GM12878 (cell line): ENCODE measurements around the gene CACNA1D. TPM values are rescaled to one million over a fixed set of nuclear protein-coding genes. Genes with fewer than 3 reads are reported as not detected.

Experiments used
- ATAC-seq: fragments of 200-7000 bp; cut with Tn5 transposase; 3 replicates; pipeline ENCODE4 v1.9.1; 2020; ENCODE audit warnings: mild to moderate bottlenecking, moderate library complexity
- BruUV-seq: library from RNA; stranded (reverse); fragments of 400-500 nt; replicated peaks from 2 replicates; lab custom pipeline; 2021; lab: Mats Ljungman, UMichigan
- CTCF ChIA-PET: fragments of 300-600 bp; sonication (Branson Sonifier 250); formaldehyde crosslinking; extraction: SDS; loops from one replicate; lab custom pipeline; 2021; ENCODE audit warnings: inconsistent platforms; lab: Yijun Ruan, JAX
- POLR2A ChIA-PET: fragments of 350-600 bp; formaldehyde crosslinking; extraction: SDS; loops from one replicate; lab custom pipeline; 2021; ENCODE audit warnings: inconsistent platforms; lab: Charles Lee
- RAD21 ChIA-PET: fragments of 300-600 bp; sonication (Branson Sonifier 250); formaldehyde crosslinking; loops from one replicate; lab custom pipeline; 2023; ENCODE audit warnings: antibody characterized with exemption; ENCODE audit not compliant: unreplicated experiment; lab: Charles Lee
- SMC1A ChIA-PET: fragments of 300-600 bp; sonication (Branson Sonifier 250); formaldehyde crosslinking; loops from one replicate; lab custom pipeline; 2023; ENCODE audit not compliant: unreplicated experiment, uncharacterized antibody; lab: Charles Lee
- DNase-seq: peaks from one replicate; pipeline ENCODE4 v3.0.0-alpha.2; 2011; ENCODE audit warnings: low read depth, low spot score
- FAIRE-seq: peaks from 3 replicates; lab custom pipeline; 2011; peaks lifted over from hg19 to GRCh38; lab: Jason Lieb, UNC
- H2AFZ ChIP-seq: 2 replicates; pipeline ENCODE4 v1.6.0; 2011; ENCODE audit warnings: low read depth, low read length, control low read depth; ENCODE audit not compliant: control insufficient read depth
- H3K27ac ChIP-seq: 2 replicates; pipeline ENCODE4 v1.5.1; 2011; ENCODE audit warnings: control low read depth; ENCODE audit not compliant: control insufficient read depth, insufficient read depth
- H3K27me3 ChIP-seq, 2 experiments: replicated peaks in 1 of 2; 2 replicates each; pipeline versions ENCODE4 v1.6.0 to v1.6.1; 2011; ENCODE audit warnings: low read length in 1 of 2; ENCODE audit not compliant: control insufficient read depth in 2 of 2, insufficient read depth in 2 of 2
- H3K36me3 ChIP-seq, 2 experiments: 2 replicates each; pipeline ENCODE4 v1.5.1; 2011; ENCODE audit warnings: low read length in 1 of 2; ENCODE audit not compliant: control insufficient read depth in 2 of 2, insufficient read depth in 2 of 2
- H3K4me1 ChIP-seq: 2 replicates; pipeline ENCODE4 v1.6.1; 2011; ENCODE audit warnings: mild to moderate bottlenecking, low read length, moderate library complexity, mixed read lengths; ENCODE audit not compliant: control insufficient read depth, insufficient read depth
- H3K4me2 ChIP-seq: 2 replicates; pipeline ENCODE4 v1.6.0; 2011; ENCODE audit warnings: control low read depth; ENCODE audit not compliant: control insufficient read depth, insufficient read depth
- H3K4me3 ChIP-seq: fragments of 200-600 bp; sonication (generic); 2 replicates; pipeline ENCODE4 v1.5.1; 2016
- H3K79me2 ChIP-seq: 2 replicates; pipeline ENCODE4 v1.6.0; 2011; ENCODE audit warnings: low read length; ENCODE audit not compliant: control insufficient read depth, insufficient read depth
- H3K9ac ChIP-seq: 2 replicates; pipeline ENCODE4 v1.8.0; 2011; ENCODE audit warnings: low read length, control low read depth, mixed read lengths; ENCODE audit not compliant: control insufficient read depth, insufficient read depth
- H3K9me3 ChIP-seq: replicated peaks from 3 replicates; pipeline ENCODE4 v1.5.1; 2011; ENCODE audit warnings: mild to moderate bottlenecking, low read length; ENCODE audit not compliant: control insufficient read depth, insufficient read depth
- H4K20me1 ChIP-seq: 2 replicates; pipeline ENCODE4 v1.6.0; 2011; ENCODE audit not compliant: control insufficient read depth, insufficient read depth
- ATF7 ChIP-seq: fragments of 450-650 bp; IDR thresholded peaks from 2 replicates; pipeline ENCODE4 v1.6.1; 2016; ENCODE audit warnings: low read depth, mild to moderate bottlenecking
- BRCA1 ChIP-seq: IDR thresholded peaks from 2 replicates; pipeline ENCODE4 v1.6.1; 2011; ENCODE audit warnings: low read depth, low read length, improper control_type of control experiment
- CBFB ChIP-seq: IDR thresholded peaks from 2 replicates; pipeline ENCODE4 v1.6.1; 2016; ENCODE audit warnings: antibody characterized with exemption, low read depth
- CBX3 ChIP-seq: fragments of 200-600 bp; sonication (generic); IDR thresholded peaks from 2 replicates; pipeline ENCODE4 v1.6.1; 2016; ENCODE audit warnings: low read depth, borderline replicate concordance
- EED ChIP-seq: sonication (generic); IDR thresholded peaks from 2 replicates; pipeline ENCODE4 v1.6.1; 2016; ENCODE audit warnings: antibody characterized with exemption, low read depth
- IRF4 ChIP-seq: IDR thresholded peaks from 2 replicates; pipeline ENCODE4 v1.6.1; 2011; ENCODE audit warnings: low read depth, low read length
- JUND ChIP-seq: IDR thresholded peaks from 2 replicates; pipeline ENCODE4 v1.6.1; 2012; ENCODE audit warnings: low read depth, mild to moderate bottlenecking, low read length, improper control_type of control experiment, moderate library complexity
- POU2F2 ChIP-seq: IDR thresholded peaks from 3 replicates; pipeline ENCODE4 v1.6.1; 2011; ENCODE audit warnings: low read depth, mild to moderate bottlenecking, low read length, borderline replicate concordance
- SKIL ChIP-seq: fragments of 450-650 bp; IDR thresholded peaks from 2 replicates; pipeline ENCODE4 v1.6.1; 2017; ENCODE audit warnings: mild to moderate bottlenecking, low read depth, inconsistent platforms; ENCODE audit not compliant: poor library complexity, severe bottlenecking
- SMAD1 ChIP-seq: fragments of 450-650 bp; IDR thresholded peaks from 2 replicates; pipeline ENCODE4 v1.6.1; 2018; ENCODE audit warnings: mild to moderate bottlenecking, low read depth; ENCODE audit not compliant: partially characterized antibody
- TCF12 ChIP-seq: IDR thresholded peaks from 2 replicates; pipeline ENCODE4 v1.6.1; 2011; ENCODE audit warnings: low read depth, mild to moderate bottlenecking, low read length
- TCF3 ChIP-seq: IDR thresholded peaks from 2 replicates; pipeline ENCODE4 v1.6.1; 2012; ENCODE audit warnings: low read depth, mild to moderate bottlenecking, low read length, borderline replicate concordance; ENCODE audit not compliant: insufficient read depth
- ZBTB33 ChIP-seq: fragments of 450-650 bp; IDR thresholded peaks from 2 replicates; pipeline ENCODE4 v1.6.1; 2017; ENCODE audit warnings: mild to moderate bottlenecking
- WGBS: methylation state at CpG from one replicate; pipeline ENCODE4 v1.1.6; 2016; ENCODE audit warnings: low lambda C conversion rate; ENCODE audit not compliant: insufficient replicate concordance, insufficient coverage; ENCODE audit errors: missing lambda C conversion rate; 5-methylcytosine and 5-hydroxymethylcytosine counted together
- in situ Hi-C: fragments of 300-500 bp; cut with MboI; formaldehyde crosslinking; loops from 9 replicates; pipeline ENCODE4 v1.14.3; 2018; ENCODE audit warnings: mixed read lengths
- intact Hi-C: fragments of 100-400 bp; cut with micrococcal nuclease; formaldehyde crosslinking; loops from one replicate; pipeline ENCODE4 v1.14.2; 2022; ENCODE audit not compliant: unreplicated experiment
- polyA plus RNA-seq, 11 experiments: library from polyadenylated mRNA; depleted of rRNA in 4 of 11; unstranded in 6 of 11; stranded (reverse) in 5 of 11; fragments of >200 nt; fragmentation: Nextera tagmentation in 4 of 11; fragmentation: Illumina TruSeq in 1 of 11; extraction: Ambion mirVana in 4 of 11; extraction: Trizol in 1 of 11; gene quantifications; 1 replicate in 1 of 11; 2 replicates in 10 of 11; pipeline versions ENCODE4 v1.2.1 to v1.2.3, GENCODE V29; 2011 to 2016; ENCODE audit warnings: inconsistent platforms in 2 of 11, missing spikeins in 2 of 11, low read depth in 1 of 11
- total RNA-seq, 4 experiments: library from RNA; depleted of rRNA in 3 of 4; stranded (reverse); fragments of >200 nt in 3 of 4; fragmentation: Illumina TruSeq in 1 of 4; extraction: Trizol in 1 of 4; gene quantifications; 2 replicates each; pipeline versions ENCODE4 v1.2.1 to v1.2.3, GENCODE V29; 2013 to 2021
- TF ChIP-seq, protein P1 (sequence below): fragments of 450-650 bp; IDR thresholded peaks from 2 replicates; pipeline ENCODE4 v1.6.1; 2016; ENCODE audit warnings: mild to moderate bottlenecking, moderate library complexity, borderline replicate concordance

The CACNA1D gene
- total and polyA plus RNA-seq, 10 of the 15 experiments (the other 5 are each of a cell fraction or from before 2014, with no cell fraction given) = 0.21 to 24.4 (median 1.6) TPM

DNA sequence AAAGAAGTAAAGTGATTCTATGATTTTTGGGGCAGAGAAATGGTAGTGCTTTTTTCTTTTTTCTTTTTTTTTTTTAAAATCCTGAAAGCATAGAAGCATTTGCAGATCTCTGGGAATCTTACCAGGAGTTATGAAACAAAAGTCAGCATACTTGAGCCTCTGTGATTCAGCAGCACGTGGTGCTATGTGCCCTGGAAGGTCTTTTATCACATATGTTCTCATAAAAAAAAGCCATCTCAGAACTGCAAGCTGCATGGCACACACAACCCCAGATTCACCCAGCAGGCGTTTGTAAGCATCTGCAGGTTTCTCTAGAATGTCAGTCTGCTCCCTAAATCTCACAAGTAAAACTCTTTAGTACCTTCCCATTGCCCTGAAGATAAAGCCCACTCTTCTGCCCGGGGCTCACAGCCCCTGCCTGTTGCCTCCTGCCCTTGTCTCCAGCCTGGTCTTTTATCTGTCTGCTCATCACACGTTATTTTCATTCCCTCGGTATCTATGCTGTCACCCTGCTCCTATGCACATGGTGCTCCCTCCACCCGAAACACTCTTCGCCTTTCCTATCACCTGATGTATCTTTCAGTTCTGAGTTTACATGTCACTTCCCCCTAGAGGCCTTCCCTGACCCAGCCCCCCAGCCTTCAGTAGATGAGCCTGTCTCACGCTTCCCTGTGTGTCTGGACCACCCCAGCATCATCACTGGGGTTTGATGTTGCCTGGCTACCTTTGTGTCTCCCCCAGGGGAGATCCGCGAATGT lies 279.4 kb downstream of the CACNA1D start:
- SMC1A ChIA-PET = interaction anchor here (0.9 to 4.5 kb wide), 7 partner anchors 10 to 117 kb away, joined by 3 to 40 read pairs (median 5); no protein-coding TSS in a partner anchor
- DNase-seq = peak; percentile 82
- RAD21 ChIA-PET = interaction anchor here (1.0 to 4.9 kb wide), 4 partner anchors 12 to 74 kb away, joined by 4 to 41 read pairs (median 6); partner anchors contain the start of genes CHDH and IL17RB
- POLR2A ChIA-PET = interaction anchor here (1.3 to 4.5 kb wide), 5 partner anchors 14 to 71 kb away, joined by 3 to 30 read pairs (median 7); partner anchors contain the start of genes CHDH and IL17RB
- ATAC-seq = peak; percentile 93
- CTCF ChIA-PET = interaction anchor here (2.3 kb wide), 1 partner anchor 8 kb away, joined by 9 read pairs; no protein-coding TSS in a partner anchor
- Histone ChIP-seq H3K27ac (peak overlapping the region; percentile 65), H4K20me1 (no peaks in the 10 kb centered on the region), H3K4me1 (peaks cover 27% of the 10 kb centered on the region), H2AFZ (peak overlapping the region; percentile 87), H3K9ac (peak overlapping the region; percentile 24), H3K4me3 (no peak overlapping the region), H3K27me3 (no peaks in the 10 kb centered on the region), H3K36me3 (no peaks in the 10 kb centered on the region), H3K9me3 (no peaks in the 10 kb centered on the region), H3K79me2 (no peaks in the 10 kb centered on the region), H3K4me2 (peak overlapping the region; percentile 82)
- peak; percentile 71 for FAIRE-seq
- intact Hi-C loops (loop anchor here (2.0 kb wide), 1 partner anchor 71 kb away; no protein-coding TSS in a partner anchor), in situ Hi-C loops (no loop called here)
- 17% methylated on average over 10 of the region's 10 CpGs for WGBS
- TSS peak; percentile 81 for BruUV-seq
- peak; percentile 64 for TF ChIP-seq EED
- peak; percentile 87 for TF ChIP-seq SKIL
- TF ChIP-seq BRCA1 = no peak
- TF ChIP-seq JUND = no peak
- TF ChIP-seq IRF4 = peak; percentile 76; the same call in 1 of the 2 replicates
- no peak for TF ChIP-seq ZBTB33
- no peak for TF ChIP-seq CBX3
- TF ChIP-seq ATF7 = peak; percentile 85
- 0 out of 2 replicates have a peak, but pooled peaks have one; percentile 14 for TF ChIP-seq TCF3
- peak; percentile 53; the same call in 1 of the 3 replicates for TF ChIP-seq POU2F2
- TF ChIP-seq, protein P1, sequence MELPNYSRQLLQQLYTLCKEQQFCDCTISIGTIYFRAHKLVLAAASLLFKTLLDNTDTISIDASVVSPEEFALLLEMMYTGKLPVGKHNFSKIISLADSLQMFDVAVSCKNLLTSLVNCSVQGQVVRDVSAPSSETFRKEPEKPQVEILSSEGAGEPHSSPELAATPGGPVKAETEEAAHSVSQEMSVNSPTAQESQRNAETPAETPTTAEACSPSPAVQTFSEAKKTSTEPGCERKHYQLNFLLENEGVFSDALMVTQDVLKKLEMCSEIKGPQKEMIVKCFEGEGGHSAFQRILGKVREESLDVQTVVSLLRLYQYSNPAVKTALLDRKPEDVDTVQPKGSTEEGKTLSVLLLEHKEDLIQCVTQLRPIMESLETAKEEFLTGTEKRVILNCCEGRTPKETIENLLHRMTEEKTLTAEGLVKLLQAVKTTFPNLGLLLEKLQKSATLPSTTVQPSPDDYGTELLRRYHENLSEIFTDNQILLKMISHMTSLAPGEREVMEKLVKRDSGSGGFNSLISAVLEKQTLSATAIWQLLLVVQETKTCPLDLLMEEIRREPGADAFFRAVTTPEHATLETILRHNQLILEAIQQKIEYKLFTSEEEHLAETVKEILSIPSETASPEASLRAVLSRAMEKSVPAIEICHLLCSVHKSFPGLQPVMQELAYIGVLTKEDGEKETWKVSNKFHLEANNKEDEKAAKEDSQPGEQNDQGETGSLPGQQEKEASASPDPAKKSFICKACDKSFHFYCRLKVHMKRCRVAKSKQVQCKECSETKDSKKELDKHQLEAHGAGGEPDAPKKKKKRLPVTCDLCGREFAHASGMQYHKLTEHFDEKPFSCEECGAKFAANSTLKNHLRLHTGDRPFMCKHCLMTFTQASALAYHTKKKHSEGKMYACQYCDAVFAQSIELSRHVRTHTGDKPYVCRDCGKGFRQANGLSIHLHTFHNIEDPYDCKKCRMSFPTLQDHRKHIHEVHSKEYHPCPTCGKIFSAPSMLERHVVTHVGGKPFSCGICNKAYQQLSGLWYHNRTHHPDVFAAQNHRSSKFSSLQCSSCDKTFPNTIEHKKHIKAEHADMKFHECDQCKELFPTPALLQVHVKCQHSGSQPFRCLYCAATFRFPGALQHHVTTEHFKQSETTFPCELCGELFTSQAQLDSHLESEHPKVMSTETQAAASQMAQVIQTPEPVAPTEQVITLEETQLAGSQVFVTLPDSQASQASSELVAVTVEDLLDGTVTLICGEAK = peak; percentile 16; the same call in 1 of the 2 replicates
- TF ChIP-seq TCF12 = peak; percentile 38; the same call in 1 of the 2 replicates
- no peak for TF ChIP-seq CBFB
- TF ChIP-seq SMAD1 = peak; percentile 57
